Parathyroid adenoma (tissue), 2 donors: Measurements from ENCODE around the gene PRDM16.

Experiments used
- H2AFZ ChIP-seq: fragments of 300-600 bp; sonication (generic); one replicate; pipeline ENCODE4 v1.7.0; 2017; ENCODE audit warnings: antibody characterized with exemption, mild to moderate bottlenecking
- H3K27ac ChIP-seq: fragments of 300-600 bp; sonication (generic); one replicate; pipeline ENCODE4 v1.7.0; 2017
- H3K27me3 ChIP-seq: fragments of 300-600 bp; sonication (generic); one replicate; pipeline ENCODE4 v1.7.0; 2017; ENCODE audit warnings: low read length; ENCODE audit not compliant: control insufficient read depth, insufficient read depth
- H3K36me3 ChIP-seq: fragments of 300-600 bp; sonication (generic); one replicate; pipeline ENCODE4 v1.7.0; 2017; ENCODE audit warnings: low read length; ENCODE audit not compliant: control insufficient read depth, insufficient read depth
- H3K4me1 ChIP-seq: fragments of 300-600 bp; sonication (generic); one replicate; pipeline ENCODE4 v1.7.0; 2017; ENCODE audit warnings: control low read depth
- H3K4me2 ChIP-seq: fragments of 300-600 bp; sonication (generic); one replicate; pipeline ENCODE4 v1.7.0; 2017; ENCODE audit warnings: low read length
- H3K4me3 ChIP-seq: fragments of 300-600 bp; sonication (generic); one replicate; pipeline ENCODE4 v1.7.0; 2017; ENCODE audit warnings: low read depth, low read length
- H3K79me2 ChIP-seq: fragments of 300-600 bp; sonication (generic); one replicate; pipeline ENCODE4 v1.7.0; 2017; ENCODE audit warnings: control low read depth
- H3K9ac ChIP-seq: fragments of 300-600 bp; sonication (generic); one replicate; pipeline ENCODE4 v1.7.0; 2017; ENCODE audit warnings: mild to moderate bottlenecking
- H3K9me3 ChIP-seq: fragments of 300-600 bp; sonication (generic); one replicate; pipeline ENCODE4 v1.7.0; 2017; ENCODE audit warnings: low read length; ENCODE audit not compliant: control insufficient read depth
- TF ChIP-seq, protein P1 (sequence below): fragments of 300-600 bp; sonication (generic); IDR thresholded peaks from one replicate; pipeline ENCODE4 v1.7.0; 2017; ENCODE audit warnings: antibody characterized with exemption, mild to moderate bottlenecking
- donor health status: primary hyperparathyroidism.

PRDM16 gene

DNA sequence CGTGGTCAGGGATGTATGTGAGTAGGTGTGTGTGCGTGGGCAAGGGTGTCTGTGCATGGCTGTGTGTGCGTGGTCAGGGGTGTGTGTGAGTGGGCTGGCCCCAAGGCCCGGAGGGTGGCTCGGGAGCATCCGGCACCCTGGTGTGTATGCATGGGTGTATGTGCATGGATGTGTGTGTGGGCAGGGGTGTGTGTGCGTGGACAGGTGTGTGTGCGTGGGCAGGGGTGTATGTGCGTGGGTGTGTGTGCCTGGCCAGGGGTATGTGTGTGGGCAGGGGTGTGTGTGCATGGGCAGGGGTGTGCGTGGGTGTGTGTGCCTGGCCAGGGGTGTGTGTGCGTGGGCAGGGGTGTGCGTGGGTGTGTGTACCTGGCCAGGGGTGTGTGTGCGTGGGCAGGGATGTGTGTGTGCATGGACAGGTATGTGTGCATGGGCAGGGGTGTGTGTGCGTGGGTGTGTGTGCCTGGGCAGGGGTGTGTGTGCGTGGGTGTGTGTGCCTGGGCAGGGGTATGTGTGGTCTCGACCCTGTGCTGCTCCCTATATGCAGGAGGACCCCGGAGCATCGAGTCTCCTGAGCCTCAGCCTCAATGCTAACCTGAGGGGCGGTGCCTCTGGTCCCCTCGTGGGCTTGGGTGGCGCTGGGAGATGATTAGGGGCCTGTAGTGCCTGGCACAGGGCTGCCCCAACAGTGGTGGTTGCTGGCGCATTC lies 401.8 kb downstream of the PRDM16 start:
- no peak overlapping the region for H2AFZ ChIP-seq
- H3K4me1 ChIP-seq, result no peaks in the 10 kb centered on the region
- H3K36me3 ChIP-seq, result no peaks in the 10 kb centered on the region
- H3K79me2 ChIP-seq, result no peaks in the 10 kb centered on the region
- H3K4me3 ChIP-seq, result no peak overlapping the region
- H3K9ac ChIP-seq, result no peak overlapping the region
- no peak overlapping the region for H3K4me2 ChIP-seq
- H3K27me3 ChIP-seq, result no peaks in the 10 kb centered on the region
- H3K27ac ChIP-seq, result no peak overlapping the region
- TF ChIP-seq, protein P1, sequence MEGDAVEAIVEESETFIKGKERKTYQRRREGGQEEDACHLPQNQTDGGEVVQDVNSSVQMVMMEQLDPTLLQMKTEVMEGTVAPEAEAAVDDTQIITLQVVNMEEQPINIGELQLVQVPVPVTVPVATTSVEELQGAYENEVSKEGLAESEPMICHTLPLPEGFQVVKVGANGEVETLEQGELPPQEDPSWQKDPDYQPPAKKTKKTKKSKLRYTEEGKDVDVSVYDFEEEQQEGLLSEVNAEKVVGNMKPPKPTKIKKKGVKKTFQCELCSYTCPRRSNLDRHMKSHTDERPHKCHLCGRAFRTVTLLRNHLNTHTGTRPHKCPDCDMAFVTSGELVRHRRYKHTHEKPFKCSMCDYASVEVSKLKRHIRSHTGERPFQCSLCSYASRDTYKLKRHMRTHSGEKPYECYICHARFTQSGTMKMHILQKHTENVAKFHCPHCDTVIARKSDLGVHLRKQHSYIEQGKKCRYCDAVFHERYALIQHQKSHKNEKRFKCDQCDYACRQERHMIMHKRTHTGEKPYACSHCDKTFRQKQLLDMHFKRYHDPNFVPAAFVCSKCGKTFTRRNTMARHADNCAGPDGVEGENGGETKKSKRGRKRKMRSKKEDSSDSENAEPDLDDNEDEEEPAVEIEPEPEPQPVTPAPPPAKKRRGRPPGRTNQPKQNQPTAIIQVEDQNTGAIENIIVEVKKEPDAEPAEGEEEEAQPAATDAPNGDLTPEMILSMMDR, result no peak
- no peaks in the 10 kb centered on the region for H3K9me3 ChIP-seq

DNA sequence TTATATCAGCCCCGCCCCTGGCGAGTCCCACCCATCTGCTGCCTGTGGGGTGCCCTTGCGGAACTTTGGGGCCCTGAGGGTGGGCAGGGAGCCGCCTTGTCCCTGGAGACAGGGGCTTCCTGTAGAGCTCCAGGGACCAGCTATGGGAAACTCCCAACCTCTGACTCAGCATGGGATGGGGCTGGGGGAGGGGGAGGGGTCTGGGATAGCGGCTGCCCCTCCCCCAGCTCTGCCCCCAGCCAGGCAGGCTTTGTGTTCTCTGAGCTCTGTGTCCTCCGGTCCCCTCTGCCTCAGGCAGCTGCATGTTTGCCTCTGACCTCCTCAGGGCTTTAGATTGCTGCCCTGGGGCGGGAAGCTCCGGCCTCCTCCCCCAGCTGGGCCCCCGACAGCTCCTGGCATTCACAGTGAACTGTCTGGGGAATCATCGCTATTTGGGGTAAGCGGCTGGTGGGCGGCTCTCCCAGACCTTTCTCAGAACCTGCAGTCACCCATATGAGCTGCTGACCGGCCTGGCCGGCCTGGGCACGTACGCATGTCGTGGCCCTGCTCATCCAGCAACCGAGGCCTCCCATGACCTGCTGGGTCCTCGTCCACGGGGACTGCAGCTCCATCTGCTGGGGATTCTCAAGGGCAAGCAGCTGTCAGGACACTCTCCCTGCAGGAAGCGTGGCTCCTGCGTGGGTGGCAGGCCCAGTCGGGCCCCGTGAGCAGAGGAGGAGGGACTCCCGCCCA lies 402.5 kb downstream of the PRDM16 start:
- Histone ChIP-seq H2AFZ (no peak overlapping the region), H3K79me2 (no peaks in the 10 kb centered on the region), H3K9me3 (no peaks in the 10 kb centered on the region), H3K27me3 (no peaks in the 10 kb centered on the region), H3K36me3 (no peaks in the 10 kb centered on the region), H3K4me3 (no peak overlapping the region), H3K9ac (no peak overlapping the region), H3K4me2 (no peak overlapping the region), H3K27ac (no peak overlapping the region), H3K4me1 (no peaks in the 10 kb centered on the region)
- TF ChIP-seq, protein P1, result no peak

DNA sequence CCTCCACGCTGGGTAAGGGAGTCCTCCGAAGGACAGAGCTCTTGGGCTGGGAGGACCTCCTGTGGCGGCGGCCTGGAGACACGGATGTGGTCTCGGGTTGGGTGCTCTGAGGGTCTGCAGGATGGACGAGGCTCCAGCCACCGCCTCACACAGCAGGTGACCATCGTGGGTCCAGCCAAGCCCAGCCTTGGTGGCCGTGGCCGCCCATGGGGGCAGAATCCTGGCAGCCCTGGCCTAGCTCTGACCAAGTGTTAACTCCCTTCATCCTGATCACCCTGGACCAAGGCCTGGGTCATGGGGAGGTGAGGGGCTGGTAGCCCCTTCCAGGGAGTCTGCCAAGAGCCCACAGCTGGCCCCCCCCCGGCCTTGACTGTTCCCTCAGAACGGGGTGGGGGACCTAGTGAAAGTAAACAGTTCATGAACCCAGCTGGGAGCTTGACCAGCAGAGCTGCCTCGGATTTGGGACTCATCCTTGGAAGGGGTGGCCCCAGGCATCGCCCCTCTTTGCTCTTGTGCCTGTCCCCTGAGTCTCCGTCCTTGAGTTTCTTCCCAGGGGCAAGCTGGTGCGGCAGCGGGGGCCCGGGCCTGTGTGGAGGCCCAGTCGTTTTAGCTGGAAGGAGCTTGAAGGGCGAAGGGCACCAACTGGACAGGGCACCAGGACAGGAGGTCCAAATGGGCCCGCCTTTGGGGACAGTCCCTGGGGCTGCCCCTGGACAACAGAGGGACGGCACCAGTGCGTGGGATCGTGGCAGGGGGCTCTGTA lies 403.3 kb downstream of the PRDM16 start:
- Histone ChIP-seq H3K79me2 (no peaks in the 10 kb centered on the region), H3K36me3 (no peaks in the 10 kb centered on the region), H3K9me3 (no peaks in the 10 kb centered on the region), H3K27ac (no peak overlapping the region), H2AFZ (no peak overlapping the region), H3K4me1 (no peaks in the 10 kb centered on the region), H3K4me2 (no peak overlapping the region), H3K27me3 (no peaks in the 10 kb centered on the region), H3K4me3 (no peak overlapping the region), H3K9ac (no peak overlapping the region)
- TF ChIP-seq, protein P1, result no peak

DNA sequence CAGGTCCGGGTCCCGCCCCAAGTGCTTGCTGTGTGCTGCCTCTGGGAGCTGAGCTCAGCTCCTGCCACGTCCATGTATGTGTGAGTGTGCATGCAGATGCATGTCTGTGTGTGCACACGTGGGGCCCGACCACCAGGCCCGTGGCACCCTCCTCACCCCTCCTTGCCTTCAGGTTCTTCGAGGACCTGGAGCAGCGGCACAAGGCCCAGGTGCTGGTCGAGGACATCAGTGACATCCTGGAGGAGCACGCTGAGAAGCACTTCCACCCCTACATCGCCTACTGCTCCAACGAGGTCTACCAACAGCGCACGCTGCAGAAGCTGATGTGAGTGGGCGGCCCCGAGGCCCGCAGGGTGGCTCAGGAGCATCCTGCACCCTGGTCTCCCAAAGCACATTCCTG lies 403.9 kb downstream of the PRDM16 start:
- no peak overlapping the region for H3K4me3 ChIP-seq
- H2AFZ ChIP-seq, result no peak overlapping the region
- no peaks in the 10 kb centered on the region for H3K9me3 ChIP-seq
- no peaks in the 10 kb centered on the region for H3K36me3 ChIP-seq
- H3K4me1 ChIP-seq, result no peaks in the 10 kb centered on the region
- H3K9ac ChIP-seq, result no peak overlapping the region
- H3K79me2 ChIP-seq, result no peaks in the 10 kb centered on the region
- TF ChIP-seq, protein P1, result no peak
- no peaks in the 10 kb centered on the region for H3K27me3 ChIP-seq
- H3K27ac ChIP-seq, result no peak overlapping the region
- H3K4me2 ChIP-seq, result no peak overlapping the region
